GM20000 (cell line): ENCODE results near the gene ACCS.

ENCODE experiments used
- DNase-seq: peaks from one replicate; pipeline ENCODE4 v3.0.0; 2012; ENCODE audit warnings: low spot score
- TF ChIP-seq, protein P1 (sequence below): IDR thresholded peaks from 2 replicates; pipeline ENCODE4 v1.5.1; 2012; ENCODE audit warnings: mild to moderate bottlenecking, control low read depth; ENCODE audit errors: extremely low read depth, missing control alignments

The ACCS gene

GRCh38 chr11:44088871-44089270 lies 22.8 kb downstream of the ACCS start:
- DNase-seq: no peak
- TF ChIP-seq, protein P1, sequence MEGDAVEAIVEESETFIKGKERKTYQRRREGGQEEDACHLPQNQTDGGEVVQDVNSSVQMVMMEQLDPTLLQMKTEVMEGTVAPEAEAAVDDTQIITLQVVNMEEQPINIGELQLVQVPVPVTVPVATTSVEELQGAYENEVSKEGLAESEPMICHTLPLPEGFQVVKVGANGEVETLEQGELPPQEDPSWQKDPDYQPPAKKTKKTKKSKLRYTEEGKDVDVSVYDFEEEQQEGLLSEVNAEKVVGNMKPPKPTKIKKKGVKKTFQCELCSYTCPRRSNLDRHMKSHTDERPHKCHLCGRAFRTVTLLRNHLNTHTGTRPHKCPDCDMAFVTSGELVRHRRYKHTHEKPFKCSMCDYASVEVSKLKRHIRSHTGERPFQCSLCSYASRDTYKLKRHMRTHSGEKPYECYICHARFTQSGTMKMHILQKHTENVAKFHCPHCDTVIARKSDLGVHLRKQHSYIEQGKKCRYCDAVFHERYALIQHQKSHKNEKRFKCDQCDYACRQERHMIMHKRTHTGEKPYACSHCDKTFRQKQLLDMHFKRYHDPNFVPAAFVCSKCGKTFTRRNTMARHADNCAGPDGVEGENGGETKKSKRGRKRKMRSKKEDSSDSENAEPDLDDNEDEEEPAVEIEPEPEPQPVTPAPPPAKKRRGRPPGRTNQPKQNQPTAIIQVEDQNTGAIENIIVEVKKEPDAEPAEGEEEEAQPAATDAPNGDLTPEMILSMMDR: no peak

GRCh38 chr11:44090539-44090938 lies 24.5 kb downstream of the ACCS start:
- TF ChIP-seq, protein P1: no peak
- no peak for DNase-seq

- TF ChIP-seq, protein P1: peak; percentile 15
- DNase-seq: peak; percentile 83
These were observed 28.3 kb downstream of the ACCS start for GRCh38 chr11:44094260-44094868.

GRCh38 chr11:44095506-44096359 lies 29.7 kb downstream of the ACCS start, which contains the start of gene EXT2:
Gene EXT2, plus strand, starts transcription at chr11:44095678. Its CDS starts 12,035 bp downstream, at chr11:44107713.
- peak; percentile 96 for DNase-seq
- TF ChIP-seq, protein P1: peak; percentile 93

DNA sequence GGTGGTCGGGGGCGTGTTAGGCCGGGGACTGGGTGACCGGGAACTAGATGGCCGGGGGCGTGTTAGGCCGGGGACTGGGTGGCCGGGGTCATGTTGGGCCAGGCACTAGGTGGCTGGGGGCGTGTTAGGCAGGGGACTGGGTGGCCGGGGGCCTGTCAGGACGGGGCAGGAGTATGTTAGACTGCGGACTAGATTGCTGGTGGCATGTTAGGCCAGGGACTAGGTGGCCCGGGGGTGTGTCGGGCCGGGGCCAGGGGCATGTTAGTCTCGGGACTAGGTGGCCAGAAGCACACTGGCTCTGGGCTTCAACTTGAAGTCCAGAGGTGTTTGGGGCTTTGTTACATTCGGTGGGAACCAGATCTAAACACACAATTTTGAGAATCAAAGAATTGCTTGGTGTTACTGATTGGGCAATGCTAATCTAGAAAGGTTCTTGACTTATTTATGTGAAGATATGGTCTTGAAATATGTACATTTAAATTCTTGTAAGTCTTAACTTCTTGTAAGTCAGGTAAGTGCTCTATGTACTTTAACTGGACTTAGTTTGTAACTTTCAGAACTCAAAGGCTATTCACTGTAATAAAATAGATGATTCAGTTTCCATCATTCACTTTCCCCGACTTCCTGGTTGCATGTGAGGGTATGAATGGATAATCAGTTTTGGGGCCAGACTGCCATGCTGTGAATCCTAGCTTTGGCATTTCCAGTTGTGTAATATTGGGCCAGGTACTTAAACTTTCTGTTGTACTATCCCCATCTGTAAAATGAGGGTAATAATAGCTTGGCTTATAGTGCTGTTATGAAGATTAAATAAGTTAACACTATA lies 30.5 kb downstream of the ACCS start:
- peak; percentile 23 for DNase-seq
- TF ChIP-seq, protein P1: no peak

DNA sequence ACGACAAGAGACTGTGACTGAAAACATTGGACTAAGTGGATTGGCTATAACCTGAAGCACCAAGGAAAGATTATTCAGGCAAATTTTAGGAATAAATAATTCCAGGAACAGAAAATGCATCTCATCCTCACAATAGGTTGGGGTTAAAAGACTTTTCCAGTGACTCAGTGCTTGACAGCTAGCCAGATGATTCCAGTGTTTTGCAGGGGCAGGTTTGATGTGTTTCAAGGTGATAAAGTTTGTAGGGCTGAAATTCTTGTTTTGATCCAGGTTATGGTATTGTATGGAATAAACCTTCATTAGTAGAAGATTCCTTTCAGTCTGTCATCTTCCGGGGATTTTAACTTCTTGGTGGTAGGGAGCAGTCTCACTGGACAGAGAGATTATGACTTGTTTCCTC lies 31.8 kb downstream of the ACCS start:
- TF ChIP-seq, protein P1: no peak
- no peak for DNase-seq
